HepG2 (cell line): ENCODE results near the gene CCDC175. TPM values are rescaled to one million over a fixed set of nuclear protein-coding genes. Genes with fewer than 3 reads are reported as not detected.

Experiments
- CBX2 ChIP-seq, 2 experiments: fragments of 200-600 bp in 1 of 2; sonication (generic); formaldehyde crosslinking in 1 of 2; IDR thresholded peaks; 2 replicates each; pipeline versions ENCODE4 v1.7.0 to v1.8.1; 2018 to 2022; ENCODE audit warnings: low read depth in 2 of 2, low read length in 1 of 2, mild to moderate bottlenecking in 1 of 2, missing genetic modification reagents in 1 of 2
- GZF1 ChIP-seq: sonication (generic); formaldehyde crosslinking; IDR thresholded peaks from 2 replicates; pipeline ENCODE4 v1.5.1; 2020; ENCODE audit warnings: mild to moderate bottlenecking, missing genetic modification reagents
- ISX ChIP-seq: sonication (generic); formaldehyde crosslinking; conservative IDR thresholded peaks from 2 replicates; pipeline ENCODE4 v1.5.0; 2020; ENCODE audit warnings: missing genetic modification reagents
- KMT2A ChIP-seq: sonication (generic); formaldehyde crosslinking; IDR thresholded peaks from 2 replicates; pipeline ENCODE4 v1.4.0; 2020; ENCODE audit warnings: missing genetic modification reagents
- SP2 ChIP-seq: sonication (generic); formaldehyde crosslinking; IDR thresholded peaks from 2 replicates; pipeline ENCODE4 v1.5.1; 2020; ENCODE audit warnings: mild to moderate bottlenecking, missing genetic modification reagents
- TBX2 ChIP-seq: sonication (generic); formaldehyde crosslinking; IDR thresholded peaks from 2 replicates; pipeline ENCODE4 v1.5.0; 2020; ENCODE audit warnings: missing genetic modification reagents, mild to moderate bottlenecking, borderline replicate concordance
- ZNF12 ChIP-seq: sonication (generic); formaldehyde crosslinking; IDR thresholded peaks from 2 replicates; pipeline ENCODE4 v1.5.0; 2020; ENCODE audit warnings: missing genetic modification reagents
- ZNF337 ChIP-seq: sonication (generic); formaldehyde crosslinking; IDR thresholded peaks from 2 replicates; pipeline ENCODE4 v1.5.1; 2020; ENCODE audit warnings: missing genetic modification reagents, low read depth, mild to moderate bottlenecking, borderline replicate concordance
- ZNF441 ChIP-seq: sonication (generic); formaldehyde crosslinking; IDR thresholded peaks from 2 replicates; pipeline ENCODE4 v1.7.0; 2021; ENCODE audit warnings: missing genetic modification reagents, borderline replicate concordance
- ZNF546 ChIP-seq: sonication (generic); formaldehyde crosslinking; conservative IDR thresholded peaks from 2 replicates; pipeline ENCODE4 v1.8.1; 2023; ENCODE audit warnings: mild to moderate bottlenecking, missing genetic modification reagents
- ZNF577 ChIP-seq: sonication (generic); formaldehyde crosslinking; IDR thresholded peaks from 2 replicates; pipeline ENCODE4 v1.4.0; 2020; ENCODE audit warnings: mild to moderate bottlenecking, low read depth, missing genetic modification reagents, borderline replicate concordance
- ZNF629 ChIP-seq: sonication (generic); formaldehyde crosslinking; conservative IDR thresholded peaks from 2 replicates; pipeline ENCODE4 v1.5.0; 2020; ENCODE audit warnings: missing genetic modification reagents
- ZNF773 ChIP-seq: sonication (generic); formaldehyde crosslinking; IDR thresholded peaks from 2 replicates; pipeline ENCODE4 v1.4.0; 2020; ENCODE audit warnings: missing genetic modification reagents, borderline replicate concordance
- ZNF891 ChIP-seq: sonication (generic); formaldehyde crosslinking; IDR thresholded peaks from 2 replicates; pipeline ENCODE4 v1.5.0; 2020; ENCODE audit warnings: mild to moderate bottlenecking, missing genetic modification reagents
- polyA plus RNA-seq, 8 experiments: library from polyadenylated mRNA; depleted of rRNA in 3 of 8; stranded (reverse) in 7 of 8; unstranded in 1 of 8; fragments of >200 nt; fragmentation: Illumina TruSeq in 4 of 8; extraction: Trizol in 4 of 8; gene quantifications; 2 replicates each; pipeline versions ENCODE4 v1.2.1 to v1.2.3, GENCODE V29; 2011 to 2016; ENCODE audit warnings: low read depth in 4 of 8, missing spikeins in 1 of 8, mixed read lengths in 1 of 8; ENCODE audit not compliant: insufficient read depth in 1 of 8
- total RNA-seq, 5 experiments: library from RNA; depleted of rRNA; stranded (reverse); fragments of >200 nt; fragmentation: Illumina TruSeq; extraction: Trizol; gene quantifications; 2 replicates each; pipeline ENCODE4 v1.2.3, GENCODE V29; 2016; ENCODE audit warnings: low read depth in 1 of 5
- TF ChIP-seq, protein P1 (sequence below), 2 experiments: sonication (generic) in 1 of 2; formaldehyde crosslinking in 1 of 2; IDR thresholded peaks; 2 replicates each; pipeline versions ENCODE4 v1.6.1 to v1.9.0; 2014 to 2022; ENCODE audit warnings: antibody characterized with exemption in 1 of 2, borderline replicate concordance in 1 of 2, inconsistent platforms in 1 of 2, low read depth in 1 of 2, missing genetic modification reagents in 1 of 2
- TF ChIP-seq, protein P2 (sequence below): sonication (generic); formaldehyde crosslinking; IDR thresholded peaks from 2 replicates; pipeline ENCODE4 v1.5.0; 2020; ENCODE audit warnings: missing genetic modification reagents, mild to moderate bottlenecking, borderline replicate concordance
- TF ChIP-seq, protein P3 (sequence below): sonication (generic); formaldehyde crosslinking; IDR thresholded peaks from 2 replicates; pipeline ENCODE4 v1.4.0; 2020; ENCODE audit warnings: missing genetic modification reagents
- TF ChIP-seq, protein P4 (sequence below): sonication (generic); formaldehyde crosslinking; IDR thresholded peaks from 2 replicates; pipeline ENCODE4 v1.8.0; 2022; ENCODE audit warnings: mild to moderate bottlenecking, missing genetic modification reagents, borderline replicate concordance

The CCDC175 gene
- total and polyA plus RNA-seq, 2 of the 13 experiments (the other 11 are each of a cell fraction or from before 2014, with no cell fraction given): not detected

DNA sequence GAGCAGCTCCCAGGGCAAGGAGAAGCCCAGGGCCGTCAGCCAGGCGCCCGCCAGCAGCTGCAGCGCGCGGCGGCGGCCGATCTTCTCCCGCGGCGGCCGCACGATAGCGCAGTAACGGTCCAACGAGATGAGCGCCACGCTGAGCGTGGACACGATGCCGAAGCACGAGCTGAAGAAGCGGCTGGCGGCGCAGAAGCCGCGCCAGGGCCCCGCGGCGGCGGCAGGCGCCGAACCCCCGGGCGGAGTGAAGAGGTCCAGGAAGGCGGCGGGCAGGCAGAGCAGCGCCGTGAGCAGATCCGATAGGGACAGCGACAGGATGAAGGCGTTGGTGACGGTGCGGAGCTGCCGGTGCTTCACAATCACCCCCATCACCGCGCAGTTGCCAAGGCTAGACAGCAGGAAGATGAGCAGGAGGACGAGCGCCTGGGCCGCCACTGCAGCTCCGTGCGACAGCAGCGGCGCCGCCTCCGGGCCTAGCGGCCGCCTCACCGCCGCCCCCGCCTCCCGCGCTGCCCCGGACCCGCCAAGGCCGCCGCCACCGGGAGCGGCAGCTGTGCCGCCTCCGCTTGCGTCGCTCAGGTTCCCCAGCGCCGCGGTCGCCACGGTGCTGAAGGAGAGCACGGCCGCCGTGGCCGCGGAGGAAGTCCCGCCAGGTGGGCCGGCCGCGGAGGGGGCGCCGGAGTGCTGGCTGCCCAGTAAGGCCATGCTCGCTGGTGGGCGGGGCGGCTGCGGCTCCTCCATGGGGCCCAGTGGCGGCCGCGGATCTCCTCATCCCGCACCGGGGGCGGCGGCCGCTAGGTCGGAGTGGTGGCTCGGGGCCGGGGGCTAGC, 111.9 kb downstream of the CCDC175 start (continued):
- TF ChIP-seq, protein P1, sequence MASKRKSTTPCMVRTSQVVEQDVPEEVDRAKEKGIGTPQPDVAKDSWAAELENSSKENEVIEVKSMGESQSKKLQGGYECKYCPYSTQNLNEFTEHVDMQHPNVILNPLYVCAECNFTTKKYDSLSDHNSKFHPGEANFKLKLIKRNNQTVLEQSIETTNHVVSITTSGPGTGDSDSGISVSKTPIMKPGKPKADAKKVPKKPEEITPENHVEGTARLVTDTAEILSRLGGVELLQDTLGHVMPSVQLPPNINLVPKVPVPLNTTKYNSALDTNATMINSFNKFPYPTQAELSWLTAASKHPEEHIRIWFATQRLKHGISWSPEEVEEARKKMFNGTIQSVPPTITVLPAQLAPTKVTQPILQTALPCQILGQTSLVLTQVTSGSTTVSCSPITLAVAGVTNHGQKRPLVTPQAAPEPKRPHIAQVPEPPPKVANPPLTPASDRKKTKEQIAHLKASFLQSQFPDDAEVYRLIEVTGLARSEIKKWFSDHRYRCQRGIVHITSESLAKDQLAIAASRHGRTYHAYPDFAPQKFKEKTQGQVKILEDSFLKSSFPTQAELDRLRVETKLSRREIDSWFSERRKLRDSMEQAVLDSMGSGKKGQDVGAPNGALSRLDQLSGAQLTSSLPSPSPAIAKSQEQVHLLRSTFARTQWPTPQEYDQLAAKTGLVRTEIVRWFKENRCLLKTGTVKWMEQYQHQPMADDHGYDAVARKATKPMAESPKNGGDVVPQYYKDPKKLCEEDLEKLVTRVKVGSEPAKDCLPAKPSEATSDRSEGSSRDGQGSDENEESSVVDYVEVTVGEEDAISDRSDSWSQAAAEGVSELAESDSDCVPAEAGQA (IDR thresholded peaks at IDR 0.05; ENCODE audit: low read depth): no peak
- TF ChIP-seq, protein P1 (CRISPR knock-in tag; IDR thresholded peaks at IDR 0.05; ENCODE audit: borderline replicate concordance): no peak
- TF ChIP-seq CBX2 (IDR thresholded peaks at IDR 0.05; ENCODE audit: low read depth, low read length) (no peak), CBX2 (CRISPR knock-in tag; IDR thresholded peaks at IDR 0.05; ENCODE audit: low read depth) (no peak), ISX (CRISPR knock-in tag) (no peak), ZNF337 (CRISPR knock-in tag) (no peak), TBX2 (CRISPR knock-in tag) (no peak), ZNF577 (CRISPR knock-in tag) (no peak), ZNF546 (0 out of 2 replicates have a peak, but pooled peaks have one; percentile 5), ZNF12 (CRISPR knock-in tag) (no peak), ZNF891 (CRISPR knock-in tag) (no peak), GZF1 (CRISPR knock-in tag) (no peak), ZNF441 (peak; percentile 60; the same call in 1 of the 2 replicates), ZNF629 (CRISPR knock-in tag) (no peak), SP2 (no peak), KMT2A (CRISPR knock-in tag) (0 out of 2 replicates have a peak, but pooled peaks have one; percentile 40), ZNF773 (no peak)
- TF ChIP-seq, protein P2, sequence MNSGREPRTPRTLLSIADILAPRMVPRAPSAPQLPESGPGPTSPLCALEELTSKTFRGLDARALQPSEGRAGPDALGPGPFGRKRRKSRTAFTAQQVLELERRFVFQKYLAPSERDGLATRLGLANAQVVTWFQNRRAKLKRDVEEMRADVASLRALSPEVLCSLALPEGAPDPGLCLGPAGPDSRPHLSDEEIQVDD (CRISPR knock-in tag): no peak; the same call in 1 of the 2 replicates
- TF ChIP-seq, protein P3, sequence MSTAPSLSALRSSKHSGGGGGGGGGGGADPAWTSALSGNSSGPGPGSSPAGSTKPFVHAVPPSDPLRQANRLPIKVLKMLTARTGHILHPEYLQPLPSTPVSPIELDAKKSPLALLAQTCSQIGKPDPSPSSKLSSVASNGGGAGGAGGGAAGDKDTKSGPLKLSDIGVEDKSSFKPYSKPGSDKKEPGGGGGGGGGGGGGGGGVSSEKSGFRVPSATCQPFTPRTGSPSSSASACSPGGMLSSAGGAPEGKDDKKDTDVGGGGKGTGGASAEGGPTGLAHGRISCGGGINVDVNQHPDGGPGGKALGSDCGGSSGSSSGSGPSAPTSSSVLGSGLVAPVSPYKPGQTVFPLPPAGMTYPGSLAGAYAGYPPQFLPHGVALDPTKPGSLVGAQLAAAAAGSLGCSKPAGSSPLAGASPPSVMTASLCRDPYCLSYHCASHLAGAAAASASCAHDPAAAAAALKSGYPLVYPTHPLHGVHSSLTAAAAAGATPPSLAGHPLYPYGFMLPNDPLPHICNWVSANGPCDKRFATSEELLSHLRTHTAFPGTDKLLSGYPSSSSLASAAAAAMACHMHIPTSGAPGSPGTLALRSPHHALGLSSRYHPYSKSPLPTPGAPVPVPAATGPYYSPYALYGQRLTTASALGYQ (CRISPR knock-in tag): no peak
- TF ChIP-seq, protein P4, sequence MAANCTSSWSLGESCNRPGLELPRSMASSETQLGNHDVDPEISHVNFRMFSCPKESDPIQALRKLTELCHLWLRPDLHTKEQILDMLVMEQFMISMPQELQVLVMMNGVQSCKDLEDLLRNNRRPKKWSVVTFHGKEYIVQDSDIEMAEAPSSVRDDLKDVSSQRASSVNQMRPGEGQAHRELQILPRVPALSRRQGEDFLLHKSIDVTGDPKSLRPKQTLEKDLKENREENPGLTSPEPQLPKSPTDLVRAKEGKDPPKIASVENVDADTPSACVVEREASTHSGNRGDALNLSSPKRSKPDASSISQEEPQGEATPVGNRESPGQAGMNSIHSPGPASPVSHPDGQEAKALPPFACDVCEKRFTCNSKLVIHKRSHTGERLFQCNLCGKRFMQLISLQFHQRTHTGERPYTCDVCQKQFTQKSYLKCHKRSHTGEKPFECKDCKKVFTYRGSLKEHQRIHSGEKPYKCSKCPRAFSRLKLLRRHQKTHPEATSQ (CRISPR knock-in tag): no peak
